CD4-positive, alpha-beta T cell treated with Interferon gamma for 1 hour (primary cell): ENCODE data around the gene ICA1L.
"Not testable (repeated sequence)": the region's sequence is repeated elsewhere in the genome, so short reads cannot be mapped to it uniquely, and the experiment has no call there.

ENCODE experiments used
- DNase-seq: peaks from one replicate; pipeline ENCODE4 v3.0.0-alpha.2; 2020

The ICA1L gene

DNA sequence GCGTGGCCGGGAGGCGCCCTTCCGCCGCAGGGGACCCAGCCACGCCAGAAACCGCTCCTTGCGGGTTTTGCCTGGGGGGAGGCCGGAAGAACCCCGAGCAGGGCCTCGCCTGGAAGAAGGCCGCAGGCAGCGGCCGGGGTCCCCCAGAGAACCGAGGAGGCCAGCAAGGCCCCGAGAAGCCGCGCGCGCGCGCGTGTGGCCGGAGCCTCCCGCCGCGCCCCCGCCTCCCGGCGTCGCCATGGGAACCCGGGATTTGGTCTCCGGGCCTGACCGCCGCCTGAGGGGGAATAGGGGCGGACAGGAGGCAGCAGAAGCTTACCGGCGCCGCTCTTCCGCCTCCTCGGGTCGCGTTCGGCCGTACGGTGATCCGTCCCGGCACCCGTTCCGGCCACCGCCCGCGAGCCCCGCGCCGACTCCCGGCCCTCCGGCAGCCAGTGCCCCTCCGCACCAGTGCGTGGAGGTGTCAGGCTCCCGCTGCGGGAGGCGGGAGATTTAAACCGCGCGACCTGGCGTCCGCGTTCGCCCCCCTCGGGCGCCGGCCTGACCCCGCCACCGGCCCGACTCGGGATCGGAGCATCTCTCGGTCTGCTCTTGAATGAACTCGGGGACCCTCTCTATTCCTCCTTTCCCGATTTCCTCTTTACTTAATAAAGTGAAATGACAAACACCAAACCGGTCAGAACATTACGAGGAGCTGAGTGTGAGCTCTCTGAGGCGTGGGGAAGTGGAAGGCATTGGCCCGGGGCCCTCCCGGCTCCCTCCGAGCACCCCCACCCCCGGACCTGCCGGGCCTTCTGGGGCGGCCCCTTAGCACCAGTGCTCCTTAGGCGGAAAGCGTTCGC lies at the start of gene ICA1L:
TSS of gene ICA1L (minus strand) at position 467 of the 842 bp plus-strand sequence. CDS start 42,757 bp downstream, outside the sequence.
- DNase-seq: peak; percentile 43

DNA sequence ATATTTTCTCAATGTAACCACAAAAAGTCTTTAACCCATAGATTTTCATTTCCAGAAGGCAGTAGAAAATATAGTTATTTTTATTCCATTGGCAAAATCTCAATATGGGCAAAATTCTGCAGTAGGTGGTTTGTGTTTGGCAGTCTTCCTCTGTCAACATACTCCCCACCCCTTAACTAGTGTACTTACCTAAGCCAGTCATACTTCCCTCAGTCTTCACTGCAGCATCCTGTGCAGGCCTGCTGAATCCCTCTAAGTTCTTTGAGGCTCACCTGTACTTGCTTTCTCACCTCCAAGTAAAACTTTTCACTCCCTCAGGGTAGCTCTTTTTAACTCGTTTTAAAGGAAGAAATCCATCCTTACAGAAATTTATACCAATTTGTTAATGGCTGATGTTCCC lies 47.3 kb upstream of the ICA1L start:
- DNase-seq: no peak

DNA sequence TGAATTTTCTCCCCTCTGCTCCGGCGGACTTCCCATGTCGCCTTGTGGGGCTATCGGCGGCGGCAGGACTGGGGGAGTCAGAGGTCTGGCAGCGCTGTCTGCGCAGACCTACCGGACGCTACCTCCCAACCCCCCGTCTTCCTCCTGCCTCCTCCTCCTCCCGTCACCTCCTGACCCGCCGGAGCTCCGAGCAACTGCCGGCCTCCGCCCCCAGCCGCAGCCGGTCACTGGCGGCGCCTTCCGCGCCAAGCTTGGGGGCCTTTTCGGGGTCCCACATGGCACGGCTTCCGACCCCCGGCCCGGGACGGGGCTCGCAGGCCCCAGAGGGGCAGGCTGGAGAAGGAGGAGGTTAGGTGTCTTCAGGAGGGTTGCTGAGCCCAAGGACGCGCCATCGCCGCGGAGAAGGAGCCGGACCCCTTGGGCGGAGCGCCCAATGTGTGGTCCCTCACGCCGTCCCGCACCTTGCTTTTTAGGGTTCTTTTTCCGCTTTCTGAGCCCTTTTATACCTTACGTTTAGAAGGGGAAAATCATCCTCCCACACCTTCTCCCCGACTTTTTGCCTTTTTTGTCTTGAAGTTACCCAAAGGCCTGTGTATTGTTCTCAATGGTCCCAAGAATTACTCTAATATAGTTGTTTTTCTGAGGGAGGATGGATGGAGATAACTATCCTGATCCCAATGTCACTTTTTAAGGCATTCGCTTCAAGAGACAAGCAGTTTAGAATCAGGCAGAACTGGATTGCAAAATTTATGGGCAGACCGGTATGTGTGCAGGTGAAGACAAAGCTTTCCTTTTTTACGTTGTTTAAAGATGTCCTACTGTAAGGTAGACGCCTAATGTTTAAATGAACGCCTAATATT lies 41.0 kb upstream of the ICA1L start:
- peak; percentile 5 for DNase-seq

DNA sequence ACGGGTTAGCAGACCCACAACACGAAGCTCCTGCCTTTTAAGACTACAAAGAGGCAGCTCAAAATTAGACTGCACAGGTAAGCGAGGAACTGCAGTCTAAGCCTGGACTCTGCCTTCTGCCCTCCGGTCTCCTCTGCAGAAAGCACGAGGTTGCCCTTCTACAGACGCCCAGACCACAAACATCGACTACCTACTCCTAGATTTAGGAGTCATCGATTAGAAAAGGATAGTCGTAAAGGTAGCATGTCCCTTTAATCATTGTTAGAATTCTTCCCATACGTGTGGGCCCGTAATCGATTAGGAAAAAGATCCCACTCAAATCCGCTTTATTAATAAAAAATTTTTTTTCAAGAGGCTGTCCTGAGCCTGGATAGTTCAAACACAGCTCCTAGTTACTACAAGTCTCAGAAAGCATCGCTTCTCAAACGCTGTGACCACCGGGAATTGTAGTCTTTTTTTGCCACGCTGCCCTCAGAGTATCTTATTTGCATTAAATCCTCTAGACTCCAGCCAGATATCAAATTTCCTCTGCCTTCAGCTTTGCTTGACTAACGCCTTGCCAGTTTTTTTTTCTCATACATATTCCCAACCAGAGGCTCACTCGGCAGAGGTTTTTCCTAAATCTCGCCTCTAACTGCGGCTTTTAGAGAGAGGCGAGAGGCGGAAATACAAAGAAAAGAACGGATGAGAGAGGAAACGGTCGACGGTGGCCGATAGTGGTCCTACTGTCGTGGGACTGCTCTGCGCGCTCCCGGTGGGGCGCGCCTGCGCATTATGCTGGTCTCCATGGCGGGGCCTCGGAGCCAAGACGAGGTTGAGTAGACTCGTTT lies 40.2 kb upstream of the ICA1L start, which contains the start of the genes CARF and WDR12:
TSS of gene CARF (plus strand) at position 764 of the 830 bp plus-strand sequence. CDS start 29,628 bp downstream, outside the sequence.
TSS of gene WDR12 (minus strand) at position 162 of the 830 bp plus-strand sequence. CDS start 197 bp downstream, outside the sequence.
- DNase-seq: peak; percentile 89

DNA sequence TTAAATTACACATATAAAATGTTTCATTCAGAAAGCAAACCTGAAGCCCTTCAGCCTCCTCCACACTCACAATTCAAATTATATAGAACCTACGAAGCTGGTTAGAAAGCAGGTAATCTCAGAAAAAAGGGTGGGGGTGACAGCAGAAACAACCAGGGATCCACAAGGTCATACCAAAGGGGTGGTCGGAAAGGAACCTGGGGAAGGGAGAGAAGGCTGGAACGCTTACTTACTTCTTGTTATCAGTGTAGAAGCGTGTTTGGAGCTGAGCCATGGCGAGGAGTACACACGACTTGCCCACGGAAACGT lies 39.6 kb upstream of the ICA1L start:
- no peak for DNase-seq

DNA sequence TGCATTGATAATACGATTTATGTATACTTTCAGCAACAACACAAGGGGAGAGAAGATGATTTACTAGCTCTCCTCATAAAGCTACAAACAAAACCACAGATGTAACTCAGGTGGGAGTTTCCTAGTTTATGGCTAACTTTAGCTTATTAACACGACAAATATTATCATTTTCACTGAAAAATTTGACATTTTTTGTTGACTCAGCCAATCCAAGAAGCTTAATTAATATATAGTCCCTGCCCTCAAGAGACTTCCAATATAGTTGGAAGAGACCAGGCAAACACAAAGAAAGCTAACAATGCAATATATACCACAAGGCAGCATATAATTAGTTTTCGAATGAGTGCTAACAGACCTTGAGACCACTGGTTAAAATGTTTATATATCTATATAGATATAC lies 39.1 kb upstream of the ICA1L start:
- DNase-seq: no peak

DNA sequence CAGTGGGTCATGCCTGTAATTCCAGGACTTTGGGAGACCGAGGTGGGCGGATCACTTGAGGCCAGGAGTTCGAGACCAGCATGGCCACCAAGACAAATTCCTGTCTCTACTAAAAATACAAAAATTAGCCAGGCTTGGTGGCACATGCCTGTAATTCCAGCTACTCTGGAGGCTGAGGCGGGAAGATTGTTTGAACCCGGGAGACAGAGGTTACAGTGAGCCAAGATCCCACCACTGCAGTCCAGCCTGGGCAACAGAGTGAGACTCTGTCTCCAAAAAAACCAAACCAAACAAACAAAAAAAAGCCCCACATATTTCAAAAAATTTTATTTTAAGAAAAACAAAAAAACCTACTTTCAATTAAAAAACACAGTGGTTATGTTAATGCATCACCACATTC lies 38.7 kb upstream of the ICA1L start:
- DNase-seq: not testable (repeated sequence)

DNA sequence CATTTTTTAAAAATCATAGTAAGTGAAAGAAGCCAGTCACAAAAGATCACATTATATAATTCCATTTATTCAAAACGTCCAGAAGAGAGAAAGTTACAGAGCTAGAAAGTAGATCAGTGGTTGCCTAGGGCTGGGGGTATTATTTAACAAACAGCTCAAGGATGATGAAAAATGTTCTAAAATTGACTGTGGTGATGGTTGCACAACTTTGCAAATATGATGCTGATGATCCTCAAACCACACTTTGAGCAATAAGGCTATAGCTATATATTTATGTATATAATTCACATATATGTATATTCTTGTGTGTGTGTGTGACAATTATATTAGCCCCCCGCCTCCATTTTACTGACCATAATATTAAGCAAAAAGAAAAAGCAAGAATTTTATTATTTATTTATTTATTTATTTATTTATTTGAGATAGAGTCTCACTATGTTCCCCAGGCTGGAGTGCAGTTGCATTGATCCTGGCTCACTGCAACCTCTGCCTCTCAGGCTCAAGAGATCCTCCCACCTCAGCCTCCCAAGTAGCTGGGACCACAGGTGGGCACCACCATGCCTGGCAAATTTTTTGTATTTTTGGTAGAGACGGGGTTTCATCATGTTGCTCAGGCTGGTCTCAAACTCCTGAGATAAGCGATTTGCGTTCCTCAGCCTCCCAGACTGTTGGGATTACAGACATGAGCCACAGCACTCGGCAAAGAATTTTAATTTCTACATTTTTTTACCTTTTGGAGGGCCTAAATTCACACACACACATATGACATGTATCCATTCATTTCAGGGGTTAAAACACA lies 38.0 kb upstream of the ICA1L start:
- DNase-seq: no peak

DNA sequence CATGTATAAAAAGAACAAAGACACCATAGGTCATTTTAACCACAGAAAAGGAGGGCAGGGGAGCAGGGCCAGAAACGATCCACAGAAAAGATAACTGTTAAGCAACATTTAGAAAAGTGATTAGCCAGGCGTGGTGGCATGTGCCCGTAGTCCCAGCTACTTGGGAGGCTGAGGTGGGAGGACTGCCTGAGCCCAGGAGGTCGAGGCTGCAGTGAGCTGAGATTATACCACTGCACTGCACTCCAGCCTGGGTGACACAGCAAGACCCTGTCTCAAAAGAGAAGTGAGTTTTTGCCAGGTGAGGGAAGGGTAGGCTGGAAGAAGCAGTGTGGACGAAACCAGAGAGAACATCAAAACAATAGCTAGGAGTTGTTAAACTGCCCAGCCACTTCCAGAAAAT lies 36.6 kb upstream of the ICA1L start:
- DNase-seq: no peak

DNA sequence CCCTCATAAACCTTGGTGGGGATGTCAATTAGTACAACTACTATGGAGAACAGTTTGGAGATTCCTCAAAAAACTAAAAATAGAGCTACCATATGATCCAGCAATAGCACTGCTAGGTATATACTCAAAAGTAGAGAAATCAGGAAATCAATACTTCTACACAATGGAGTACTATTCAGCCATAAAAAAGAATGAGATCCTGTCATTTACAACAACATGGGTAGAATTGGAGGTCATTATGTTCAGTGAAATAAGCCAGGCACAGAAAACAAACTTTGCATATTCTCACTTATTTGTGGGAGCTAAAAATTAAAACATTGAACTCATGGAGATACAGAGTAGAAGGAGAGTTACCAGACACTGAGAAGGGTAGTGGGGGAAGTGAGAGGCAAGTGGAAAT lies 33.9 kb upstream of the ICA1L start:
- not testable (repeated sequence) for DNase-seq

DNA sequence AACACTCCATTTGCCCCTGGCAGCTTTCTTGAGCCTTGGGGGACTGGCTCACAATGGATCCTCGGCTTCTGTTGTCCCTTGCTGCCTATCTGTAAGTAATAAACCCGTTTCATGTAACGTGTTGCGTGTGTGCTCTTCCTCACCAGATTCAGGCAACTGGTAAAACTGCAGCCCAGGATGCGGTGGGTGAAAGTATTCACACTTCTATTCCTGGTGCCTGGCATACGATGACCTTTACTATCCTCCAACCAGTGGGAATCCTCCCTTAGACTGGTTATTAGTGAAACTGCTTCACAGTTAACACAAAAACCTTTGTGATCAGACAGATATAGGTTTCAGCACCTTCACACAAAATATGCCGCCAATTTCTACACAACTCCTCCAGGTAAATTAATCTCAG lies 13.6 kb upstream of the ICA1L start:
- DNase-seq: no peak

DNA sequence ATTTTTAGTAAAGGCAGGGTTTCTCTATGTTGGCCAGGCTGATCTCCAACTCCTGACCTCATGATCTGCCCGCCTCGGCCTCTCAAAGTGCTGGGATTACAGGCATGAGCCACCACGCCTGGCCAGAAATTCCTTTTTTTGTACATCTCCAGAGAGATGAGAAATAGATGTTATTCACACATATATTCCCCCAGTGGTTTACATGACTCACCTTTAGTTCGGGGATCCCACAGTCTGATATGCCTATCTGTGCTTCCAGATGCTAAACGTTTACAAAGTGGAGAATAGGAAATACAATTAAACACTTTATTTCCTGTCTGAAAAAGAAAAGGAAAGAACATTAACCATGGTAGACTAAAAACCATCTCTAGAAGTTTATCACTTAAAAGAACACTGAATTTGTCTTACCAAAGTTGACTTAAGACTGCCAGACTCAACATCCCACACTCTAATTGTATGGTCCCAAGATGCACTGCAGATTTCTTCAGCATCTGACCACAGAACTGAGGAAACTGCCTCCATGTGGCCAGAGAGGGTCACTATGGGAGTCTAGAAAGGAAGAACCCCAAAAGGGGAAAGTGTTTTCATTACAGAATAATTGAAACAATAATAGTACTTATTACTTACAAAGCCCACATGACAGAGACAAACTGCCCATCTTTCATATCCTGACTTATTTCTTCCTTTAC lies 12.6 kb upstream of the ICA1L start:
- no peak for DNase-seq

DNA sequence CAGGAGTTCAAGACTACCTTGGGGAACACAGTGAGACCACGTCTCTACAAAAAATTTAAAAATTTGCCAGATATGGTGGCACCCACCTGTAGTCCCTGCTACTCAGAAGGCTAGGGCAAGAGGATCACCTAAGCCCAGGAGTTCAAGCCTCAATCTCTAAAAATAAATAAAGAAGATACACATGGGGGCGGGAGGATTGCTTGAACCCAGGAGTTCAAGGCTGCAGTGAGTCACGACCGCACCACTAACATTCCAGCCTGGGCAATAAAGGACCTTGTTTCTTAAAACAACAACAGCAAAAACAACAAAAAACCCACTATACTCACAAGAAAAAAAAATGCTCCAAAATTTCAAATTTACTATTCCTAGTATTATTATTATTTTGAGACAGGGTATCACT lies 10.0 kb upstream of the ICA1L start:
- no peak for DNase-seq

DNA sequence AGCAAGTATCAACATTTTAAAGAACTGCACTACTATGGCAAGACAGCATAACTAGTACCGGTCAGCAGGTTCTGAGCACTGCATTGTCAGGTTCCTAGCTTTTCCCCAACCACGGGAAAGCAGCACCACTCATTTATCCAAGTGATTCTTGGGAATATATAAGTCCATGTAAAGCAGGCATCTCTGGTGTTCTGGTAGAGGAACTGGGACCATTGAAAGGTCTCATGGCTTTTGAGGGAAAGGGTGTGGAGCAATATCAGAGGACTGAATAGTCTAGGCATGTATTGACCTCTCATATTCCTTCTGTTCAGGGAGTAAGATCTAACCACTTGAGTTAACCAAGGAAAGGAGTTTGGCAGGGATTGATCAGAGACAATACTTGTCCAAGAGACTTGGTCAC lies 6.1 kb upstream of the ICA1L start:
- no peak for DNase-seq

DNA sequence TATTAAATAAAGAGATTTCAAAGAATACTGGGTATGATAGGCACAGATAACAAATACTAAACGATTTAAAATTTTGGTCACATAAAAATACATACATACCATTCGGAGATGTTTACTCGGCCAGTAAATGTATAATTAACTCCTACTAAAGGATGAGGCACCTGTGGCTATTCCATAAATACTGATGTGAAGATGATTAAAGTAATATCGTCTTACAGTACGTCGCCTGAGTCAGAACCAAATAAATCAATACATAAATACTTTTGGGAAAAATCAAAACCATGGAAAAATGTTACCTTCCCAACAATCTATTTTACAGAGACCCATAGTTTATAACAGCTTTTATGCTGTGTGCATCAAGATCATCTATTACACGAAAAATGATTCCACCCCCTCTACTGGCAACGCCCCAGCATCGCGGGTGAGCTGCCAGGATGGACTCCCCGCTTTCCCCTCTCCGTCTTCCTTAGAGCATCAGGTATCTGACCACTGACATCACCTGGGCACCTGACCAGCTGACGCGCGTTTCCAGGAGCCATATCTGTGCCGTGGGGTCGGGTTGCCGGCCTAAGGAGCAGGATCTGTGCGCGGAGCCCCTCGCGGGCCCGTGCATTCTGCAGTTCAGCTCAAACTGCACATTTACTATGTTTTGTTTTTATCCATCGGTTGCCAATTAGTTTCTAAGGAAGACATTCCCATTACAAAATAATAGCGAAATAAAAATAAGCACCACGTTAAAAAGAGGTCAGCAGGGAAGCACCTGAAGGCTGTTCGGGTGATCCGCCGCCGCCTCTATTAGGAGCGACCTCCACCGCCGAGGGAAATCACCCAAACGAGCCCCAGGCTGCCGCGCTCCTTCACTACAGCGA lies 901 bp downstream of the ICA1L start:
- DNase-seq: peak; percentile 55

DNA sequence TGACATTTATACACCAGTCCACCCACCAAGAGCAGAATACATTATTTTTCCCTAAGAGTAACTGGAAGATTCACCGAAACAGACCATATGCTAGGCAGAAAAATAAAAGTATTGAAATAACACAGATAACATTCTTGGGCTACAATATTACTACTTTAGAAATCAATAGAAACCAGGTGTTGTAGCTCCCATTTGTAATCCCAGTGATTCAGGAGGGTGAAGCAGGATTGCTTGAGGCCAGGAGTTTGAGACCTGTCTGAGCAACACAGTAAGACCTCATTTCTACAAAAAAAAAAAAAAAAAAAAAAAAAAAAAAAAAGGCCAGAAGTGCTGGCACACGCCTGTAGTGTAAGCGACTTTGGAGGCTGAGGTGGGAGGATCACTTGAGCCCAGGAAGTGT lies 9.6 kb downstream of the ICA1L start:
- DNase-seq: no peak

DNA sequence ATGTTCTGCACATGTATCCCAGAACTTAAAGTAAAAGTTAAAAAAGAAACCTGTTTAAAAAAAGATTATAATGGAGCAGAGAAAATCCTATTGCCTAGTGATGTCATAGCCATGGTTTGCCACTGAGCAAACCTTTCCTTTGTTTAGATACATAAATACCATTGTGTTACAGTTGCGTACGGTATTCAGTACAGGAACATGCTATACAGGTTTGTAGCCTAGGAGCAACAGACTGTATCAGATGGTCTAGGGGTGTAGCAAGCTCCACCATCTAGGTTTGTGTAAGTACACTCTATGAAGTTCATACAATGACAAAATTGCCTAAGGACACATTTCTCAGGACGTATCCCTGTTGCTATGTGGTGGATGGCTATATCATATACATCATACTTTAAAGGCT lies 13.0 kb downstream of the ICA1L start:
- no peak for DNase-seq

DNA sequence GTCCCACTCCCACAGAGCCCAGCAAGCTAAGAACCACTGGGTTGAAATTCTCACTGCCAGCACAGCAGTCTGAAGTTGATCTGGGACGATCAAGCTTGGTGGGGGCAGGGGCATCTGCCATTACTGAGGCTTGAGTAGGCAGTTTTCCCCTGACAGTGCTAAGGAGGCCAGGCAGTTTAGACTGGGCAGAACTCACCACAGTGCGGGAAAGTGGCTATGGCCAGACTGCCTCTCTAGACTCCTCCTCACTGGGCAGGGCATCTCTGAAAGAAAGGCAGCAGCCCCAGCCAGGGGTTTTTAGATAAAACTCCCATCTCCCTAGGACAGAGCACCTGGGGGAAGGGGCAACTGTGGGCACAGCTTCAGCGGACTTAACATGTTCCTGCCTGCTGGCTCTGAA lies 22.2 kb downstream of the ICA1L start:
- not testable (repeated sequence) for DNase-seq

DNA sequence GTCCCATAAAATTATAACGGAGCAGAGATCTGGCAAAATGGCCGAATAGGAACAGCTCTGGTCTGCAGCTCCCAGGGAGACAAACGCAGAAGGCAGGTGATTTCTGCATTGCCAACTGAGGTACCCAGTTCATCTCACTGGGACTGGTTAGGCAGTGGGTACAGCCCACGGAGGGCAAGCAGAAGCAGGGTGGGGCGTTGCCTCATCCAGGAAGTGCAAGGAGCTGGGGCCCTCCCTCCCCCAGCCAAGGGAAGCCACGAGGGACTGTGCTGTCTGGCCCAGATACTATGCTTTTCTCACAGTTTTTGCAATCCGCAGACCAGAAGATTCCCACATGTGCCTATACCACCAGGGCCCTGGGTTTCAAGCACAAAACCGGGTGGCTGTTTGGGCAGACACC lies 22.8 kb downstream of the ICA1L start:
- peak; percentile 20 for DNase-seq
